ENCODE data around the gene TOB1.
A peak's percentile ranks its signal among the peaks of the same experiment; 100 is the strongest.

DNA sequence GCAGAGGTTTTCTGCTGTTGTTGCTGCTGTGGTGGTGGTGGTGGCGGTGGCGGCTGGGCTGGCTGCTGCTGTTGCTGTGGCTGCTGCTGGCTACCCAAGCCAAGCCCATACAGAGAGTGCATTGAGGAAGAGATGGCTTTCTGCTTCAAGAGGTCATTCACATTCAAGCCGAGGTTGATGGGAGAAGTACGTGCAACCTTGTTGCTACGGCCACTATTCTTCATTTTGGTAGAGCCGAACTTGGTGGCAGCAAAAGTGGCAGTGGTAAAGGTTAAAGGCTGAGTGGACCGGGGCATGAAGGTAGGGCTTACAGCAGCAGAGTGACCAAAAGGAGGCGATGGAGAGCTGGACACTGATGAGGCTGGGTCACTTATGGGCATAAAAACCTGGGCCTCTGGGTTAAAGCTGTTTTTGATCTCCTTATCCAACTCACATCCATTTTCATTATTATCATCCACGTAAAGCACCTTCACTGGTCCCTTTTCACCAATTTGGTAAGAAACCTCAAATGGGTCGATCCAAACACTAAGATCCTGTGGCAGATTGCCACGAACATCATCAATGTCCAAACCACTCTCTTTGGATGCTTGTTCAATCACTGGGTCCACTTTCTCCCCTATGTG is 2.8 kb downstream of the TOB1 start:
- TF ChIP-seq POLR2AphosphoS5 (IDR thresholded peaks at IDR 0.05; ENCODE audit: low read depth, low read length) = no peak
- TF ChIP-seq POLR2A (IDR thresholded peaks at IDR 0.05; ENCODE audit: low read depth, low read length) = 0 out of 2 replicates have a peak, but pooled peaks have one; percentile 30
- TF ChIP-seq TAF1 (IDR thresholded peaks at IDR 0.05; ENCODE audit: borderline replicate concordance, low read depth, low read length) = no peak

Measured in GM12892 (cell line).